Measurements from ENCODE around the gene MEF2D. TPM values are rescaled to one million over a fixed set of nuclear protein-coding genes. Genes with fewer than 3 reads are reported as not detected.

Gene MEF2D
- polyA plus RNA-seq, 1 donor (not counting 4 experiments of a cell fraction or from before 2014, with no cell fraction given), result 9.3 TPM

DNA sequence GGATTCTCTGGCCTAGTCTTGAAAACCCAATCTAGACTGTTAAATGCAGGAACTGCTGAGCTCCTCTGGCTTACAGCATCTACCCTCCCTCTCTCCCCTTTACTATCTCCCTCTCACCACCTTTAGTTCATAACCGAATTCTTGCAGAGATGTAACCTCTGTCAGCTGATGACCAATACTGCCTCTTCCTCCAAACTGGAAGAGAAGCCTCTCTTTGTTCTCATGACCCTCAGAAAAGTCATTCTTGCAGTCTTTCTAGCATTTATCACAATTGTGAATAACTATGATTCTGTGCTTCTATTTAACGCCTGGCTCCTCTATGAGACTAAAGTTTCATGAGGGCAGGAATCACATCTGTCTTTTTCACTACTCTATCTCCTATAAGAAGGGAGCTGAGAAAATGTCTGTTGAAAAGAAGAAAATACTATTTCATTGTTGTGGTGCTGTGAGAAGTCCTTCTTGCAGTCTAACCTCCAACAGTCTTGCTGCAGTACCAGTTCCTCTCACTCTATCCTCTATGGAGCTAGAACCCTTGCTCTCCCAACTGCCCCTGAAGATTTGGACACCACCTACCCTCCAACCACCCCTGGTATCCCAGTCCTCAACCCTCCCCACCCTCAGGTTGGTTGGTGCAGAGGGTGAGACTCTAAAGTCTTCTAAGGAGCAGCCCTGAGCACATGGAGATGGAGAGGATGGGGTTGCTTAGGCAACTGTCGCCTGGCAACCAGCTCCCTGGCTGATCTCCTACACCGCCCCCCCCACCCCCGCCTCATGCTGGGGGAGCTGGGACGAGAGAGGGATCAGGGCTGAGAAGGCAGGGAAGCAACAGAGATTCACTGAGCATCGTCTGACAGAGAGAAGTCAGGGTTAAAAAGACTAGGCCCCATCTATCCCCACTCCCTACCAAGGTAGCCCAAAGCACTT, 13.9 kb downstream of the MEF2D start:
- H3K27ac ChIP-seq (ENCODE audit: control insufficient read depth, insufficient read depth, low read length), result no peak overlapping the region

DNA sequence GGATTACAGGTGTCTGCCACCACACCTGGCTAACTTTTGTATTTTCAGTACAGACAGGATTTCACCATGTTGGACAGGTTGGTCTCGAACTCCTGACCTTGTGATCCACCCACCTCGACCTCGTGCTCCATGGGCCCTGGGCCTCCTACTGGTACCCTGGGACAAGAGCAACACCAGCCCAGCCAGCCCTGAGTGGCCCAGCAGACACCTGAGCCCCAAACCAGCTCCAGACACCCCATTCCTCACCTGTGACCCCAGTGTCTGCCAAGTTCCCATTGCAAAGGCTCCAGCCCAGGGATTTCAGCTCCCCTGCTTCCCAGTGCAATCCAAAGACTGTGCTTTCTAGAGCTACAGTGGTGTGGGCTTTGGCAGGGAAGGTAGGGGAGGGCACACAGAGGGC, 14.6 kb downstream of the MEF2D start:
- dilution Hi-C loops (cut with MboI; ENCODE audit: extremely low pct_ligation_motif_present, low sequenced_read_pairs), result no loop called here
- Histone ChIP-seq H3K9ac (ENCODE audit: control insufficient read depth, extremely low read depth, insufficient read depth, low read length) (no peak overlapping the region), H3K4me2 (ENCODE audit: control insufficient read depth, extremely low read depth, insufficient read depth, low read depth, low read length) (no peak overlapping the region), H3K79me2 (ENCODE audit: control insufficient read depth, insufficient read depth, low read length) (peaks cover 66% of the 10 kb centered on the region), H3K27ac (ENCODE audit: control insufficient read depth, insufficient read depth, low read length) (no peak overlapping the region), H3K4me1 (ENCODE audit: control insufficient read depth, extremely low read depth, insufficient read depth, low read length) (peaks cover 23% of the 10 kb centered on the region), H4K20me1 (ENCODE audit: control insufficient read depth, extremely low read depth, insufficient read depth, low read length) (peaks cover 24% of the 10 kb centered on the region), H3K27me3 (ENCODE audit: control insufficient read depth, extremely low read depth, insufficient read depth, low read length) (no peaks in the 10 kb centered on the region), H3K9me1 (ENCODE audit: control insufficient read depth, extremely low read depth, insufficient read depth, low read length) (peaks cover 4% of the 10 kb centered on the region), H3K9me3 (ENCODE audit: control insufficient read depth, low read depth, low read length) (no peaks in the 10 kb centered on the region), H3K36me3 (ENCODE audit: control insufficient read depth in 2 of 2, extremely low read depth in 1 of 2, insufficient read depth in 2 of 2, low read length in 2 of 2) (peaks cover 31 to 35% of the 10 kb centered on the region in 2 experiments), H2AFZ (ENCODE audit: control insufficient read depth, low read length) (no peak overlapping the region), H3K4me3 (ENCODE audit: control insufficient read depth in 2 of 3, extremely low read depth in 1 of 3, insufficient read depth in 2 of 3, low read depth in 1 of 3, low read length in 3 of 3) (no peak overlapping the region)
- DNase-seq (ENCODE audit: low read depth, low spot score) (no peak), FAIRE-seq (no peak)
- TF ChIP-seq, protein P1, sequence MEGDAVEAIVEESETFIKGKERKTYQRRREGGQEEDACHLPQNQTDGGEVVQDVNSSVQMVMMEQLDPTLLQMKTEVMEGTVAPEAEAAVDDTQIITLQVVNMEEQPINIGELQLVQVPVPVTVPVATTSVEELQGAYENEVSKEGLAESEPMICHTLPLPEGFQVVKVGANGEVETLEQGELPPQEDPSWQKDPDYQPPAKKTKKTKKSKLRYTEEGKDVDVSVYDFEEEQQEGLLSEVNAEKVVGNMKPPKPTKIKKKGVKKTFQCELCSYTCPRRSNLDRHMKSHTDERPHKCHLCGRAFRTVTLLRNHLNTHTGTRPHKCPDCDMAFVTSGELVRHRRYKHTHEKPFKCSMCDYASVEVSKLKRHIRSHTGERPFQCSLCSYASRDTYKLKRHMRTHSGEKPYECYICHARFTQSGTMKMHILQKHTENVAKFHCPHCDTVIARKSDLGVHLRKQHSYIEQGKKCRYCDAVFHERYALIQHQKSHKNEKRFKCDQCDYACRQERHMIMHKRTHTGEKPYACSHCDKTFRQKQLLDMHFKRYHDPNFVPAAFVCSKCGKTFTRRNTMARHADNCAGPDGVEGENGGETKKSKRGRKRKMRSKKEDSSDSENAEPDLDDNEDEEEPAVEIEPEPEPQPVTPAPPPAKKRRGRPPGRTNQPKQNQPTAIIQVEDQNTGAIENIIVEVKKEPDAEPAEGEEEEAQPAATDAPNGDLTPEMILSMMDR (optimal IDR thresholded peaks at IDR 0.05 in 1 of 3, IDR thresholded peaks at IDR 0.05 in 1 of 3, conservative IDR thresholded peaks at IDR 0.05 in 1 of 3; ENCODE audit: extremely low read depth in 1 of 3, insufficient read depth in 2 of 3, low read length in 3 of 3), result no peak
- no peak for TF ChIP-seq EZH2 (IDR thresholded peaks at IDR 0.05; ENCODE audit: low read length)

More for the DNA sequence above, 13.9 kb downstream of the MEF2D start:
- dilution Hi-C loops (cut with MboI; ENCODE audit: extremely low pct_ligation_motif_present, low sequenced_read_pairs), result no loop called here
- H4K20me1 ChIP-seq (ENCODE audit: control insufficient read depth, extremely low read depth, insufficient read depth, low read length), result peaks cover 28% of the 10 kb centered on the region
- no peak overlapping the region for H3K4me2 ChIP-seq (ENCODE audit: control insufficient read depth, extremely low read depth, insufficient read depth, low read depth, low read length)
- no peak overlapping the region for H3K9ac ChIP-seq (ENCODE audit: control insufficient read depth, extremely low read depth, insufficient read depth, low read length)
- no peak overlapping the region for H2AFZ ChIP-seq (ENCODE audit: control insufficient read depth, low read length)
- no peaks in the 10 kb centered on the region for H3K27me3 ChIP-seq (ENCODE audit: control insufficient read depth, extremely low read depth, insufficient read depth, low read length)
- FAIRE-seq (no peak), DNase-seq (ENCODE audit: low read depth, low spot score) (no peak)
- H3K9me1 ChIP-seq (ENCODE audit: control insufficient read depth, extremely low read depth, insufficient read depth, low read length), result peaks cover 9% of the 10 kb centered on the region
- H3K36me3 ChIP-seq (ENCODE audit: control insufficient read depth in 2 of 2, extremely low read depth in 1 of 2, insufficient read depth in 2 of 2, low read length in 2 of 2), result peaks cover 27 to 33% of the 10 kb centered on the region in 2 experiments
- H3K9me3 ChIP-seq (ENCODE audit: control insufficient read depth, low read depth, low read length), result no peaks in the 10 kb centered on the region
- H3K4me3 ChIP-seq (ENCODE audit: control insufficient read depth in 2 of 3, extremely low read depth in 1 of 3, insufficient read depth in 2 of 3, low read depth in 1 of 3, low read length in 3 of 3), result no peak overlapping the region
- peaks cover 73% of the 10 kb centered on the region for H3K79me2 ChIP-seq (ENCODE audit: control insufficient read depth, insufficient read depth, low read length)
- no peak for TF ChIP-seq EZH2 (IDR thresholded peaks at IDR 0.05; ENCODE audit: low read length)
- TF ChIP-seq, protein P1 (optimal IDR thresholded peaks at IDR 0.05 in 1 of 3, IDR thresholded peaks at IDR 0.05 in 1 of 3, conservative IDR thresholded peaks at IDR 0.05 in 1 of 3; ENCODE audit: extremely low read depth in 1 of 3, insufficient read depth in 2 of 3, low read length in 3 of 3), result no peak
- H3K4me1 ChIP-seq (ENCODE audit: control insufficient read depth, extremely low read depth, insufficient read depth, low read length), result peaks cover 29% of the 10 kb centered on the region

All from keratinocyte (primary cell).